IMR-90 (cell line): Measurements from ENCODE around the gene HNRNPA3. TPM values are rescaled to one million over a fixed set of nuclear protein-coding genes. Genes with fewer than 3 reads are reported as not detected.

Experiments used
- ATAC-seq: fragments of 200-7000 bp; cut with Tn5 transposase; 2 replicates; pipeline ENCODE4 v1.9.1; 2020; ENCODE audit warnings: low read depth, mild to moderate bottlenecking, moderate library complexity
- BruUV-seq: library from RNA; stranded (reverse); fragments of 400-500 nt; replicated peaks from 2 replicates; lab custom pipeline; 2021; lab: Mats Ljungman, UMichigan
- CTCF ChIA-PET: fragments of 300-600 bp; formaldehyde crosslinking; extraction: SDS; loops from one replicate; lab custom pipeline; 2021; ENCODE audit warnings: antibody characterized with exemption; lab: Yijun Ruan, JAX
- POLR2A ChIA-PET: fragments of 300-600 bp; sonication (Branson Sonifier 250); formaldehyde crosslinking; loops from one replicate; lab custom pipeline; 2022; ENCODE audit warnings: antibody characterized with exemption; ENCODE audit not compliant: unreplicated experiment; lab: Charles Lee
- DNase-seq: peaks from one replicate; pipeline ENCODE4 v3.0.0; 2013
- H2AFZ ChIP-seq: replicated peaks from 2 replicates; pipeline ENCODE3; 2013; ENCODE audit warnings: low read length, mild to moderate bottlenecking; ENCODE audit not compliant: poor library complexity
- H2AK5ac ChIP-seq: 2 replicates; pipeline ENCODE4 v1.6.1; 2013; ENCODE audit warnings: low read depth, low read length, inconsistent platforms
- H2AK9ac ChIP-seq: replicated peaks from 2 replicates; pipeline ENCODE3; 2013; ENCODE audit warnings: mild to moderate bottlenecking, low read depth, low read length, moderate library complexity; ENCODE audit not compliant: poor library complexity
- H2BK120ac ChIP-seq: 2 replicates; pipeline ENCODE4 v1.6.1; 2013; ENCODE audit warnings: low read depth, low read length, inconsistent platforms
- H2BK15ac ChIP-seq: 3 replicates; pipeline ENCODE4 v1.6.1; 2013; ENCODE audit warnings: low read depth, low read length, inconsistent platforms
- H2BK20ac ChIP-seq: 2 replicates; pipeline ENCODE4 v1.6.1; 2013; ENCODE audit warnings: low read depth, mild to moderate bottlenecking, inconsistent platforms, low read length, moderate library complexity
- H2BK5ac ChIP-seq: 2 replicates; pipeline ENCODE4 v1.6.1; 2013; ENCODE audit warnings: mild to moderate bottlenecking, low read depth, low read length, inconsistent platforms; ENCODE audit not compliant: poor library complexity, severe bottlenecking
- H3K14ac ChIP-seq: replicated peaks from 2 replicates; pipeline ENCODE4 v1.6.1; 2013; ENCODE audit warnings: low read depth, low read length, inconsistent platforms
- H3K18ac ChIP-seq: 2 replicates; pipeline ENCODE4 v1.6.1; 2013; ENCODE audit warnings: low read depth, low read length, control low read depth
- H3K23ac ChIP-seq: 2 replicates; pipeline ENCODE4 v1.6.1; 2013; ENCODE audit warnings: low read depth, low read length, inconsistent platforms
- H3K27ac ChIP-seq: 2 replicates; pipeline ENCODE4 v1.5.1; 2013; ENCODE audit warnings: mild to moderate bottlenecking, control low read depth, low read length; ENCODE audit not compliant: insufficient read depth
- H3K27me3 ChIP-seq: 2 replicates; pipeline ENCODE4 v1.6.1; 2013; ENCODE audit warnings: low read length; ENCODE audit not compliant: control insufficient read depth, insufficient read depth
- H3K36me3 ChIP-seq: 2 replicates; pipeline ENCODE4 v1.6.1; 2013; ENCODE audit warnings: low read length, mixed read lengths; ENCODE audit not compliant: control insufficient read depth, insufficient read depth
- H3K4ac ChIP-seq: 2 replicates; pipeline ENCODE4 v1.6.1; 2013; ENCODE audit warnings: low read depth, low read length, inconsistent platforms
- H3K4me1 ChIP-seq: 2 replicates; pipeline ENCODE4 v1.6.1; 2013; ENCODE audit warnings: low read length, mixed read lengths; ENCODE audit not compliant: control insufficient read depth, insufficient read depth
- H3K4me2 ChIP-seq: 2 replicates; pipeline ENCODE4 v1.6.1; 2013; ENCODE audit warnings: low read depth, mild to moderate bottlenecking, control low read depth, low read length, moderate library complexity
- H3K4me3 ChIP-seq: 2 replicates; pipeline ENCODE4 v1.5.1; 2013; ENCODE audit warnings: low read depth, mild to moderate bottlenecking, control low read depth, low read length, moderate library complexity; ENCODE audit not compliant: insufficient read depth
- H3K56ac ChIP-seq: 2 replicates; pipeline ENCODE4 v1.6.1; 2013; ENCODE audit warnings: low read length, inconsistent platforms; ENCODE audit not compliant: insufficient read depth; ENCODE audit errors: extremely low read depth
- H3K79me1 ChIP-seq, 2 experiments: 2 replicates each; pipeline ENCODE4 v1.6.1; 2013; ENCODE audit warnings: low read length in 2 of 2, inconsistent platforms in 1 of 2, low read depth in 1 of 2
- H3K9ac ChIP-seq: 2 replicates; pipeline ENCODE4 v1.6.1; 2013; ENCODE audit warnings: low read depth, low read length, control low read depth
- H3K9me1 ChIP-seq: 2 replicates; pipeline ENCODE4 v1.6.1; 2013; ENCODE audit warnings: low read length, inconsistent platforms; ENCODE audit not compliant: insufficient read depth
- H3K9me3 ChIP-seq: 2 replicates; pipeline ENCODE4 v1.6.1; 2013; ENCODE audit warnings: low read length; ENCODE audit not compliant: control insufficient read depth, insufficient read depth
- H4K20me1 ChIP-seq: 2 replicates; pipeline ENCODE4 v1.6.1; 2013; ENCODE audit warnings: low read length, inconsistent platforms; ENCODE audit not compliant: insufficient read depth
- H4K5ac ChIP-seq: 2 replicates; pipeline ENCODE4 v1.6.1; 2013; ENCODE audit warnings: mild to moderate bottlenecking, low read depth, low read length, control low read depth
- H4K8ac ChIP-seq, 2 experiments: 2 replicates each; pipeline ENCODE4 v1.6.1; 2013; ENCODE audit warnings: low read depth in 2 of 2, low read length in 2 of 2, control low read depth in 1 of 2, inconsistent platforms in 1 of 2
- H4K91ac ChIP-seq: 2 replicates; pipeline ENCODE4 v1.6.1; 2013; ENCODE audit warnings: low read depth, low read length, inconsistent platforms; ENCODE audit not compliant: insufficient read depth
- MAFK ChIP-seq: IDR thresholded peaks from 2 replicates; pipeline ENCODE4 v1.6.1; 2012; ENCODE audit warnings: low read depth, low read length, improper control_type of control experiment
- MAZ ChIP-seq: IDR thresholded peaks from 2 replicates; pipeline ENCODE4 v1.6.1; 2012; ENCODE audit warnings: low read depth, mild to moderate bottlenecking, low read length, improper control_type of control experiment, moderate library complexity, borderline replicate concordance
- RFX5 ChIP-seq: IDR thresholded peaks from 2 replicates; pipeline ENCODE4 v1.8.0; 2012; ENCODE audit warnings: low read depth, mild to moderate bottlenecking, low read length, moderate library complexity
- WGBS, 2 experiments: methylation state at CpG; one replicate each; pipeline versions ENCODE4 v1.1.5 to v1.1.7; 2013; ENCODE audit warnings: missing lambda C conversion rate in 2 of 2; ENCODE audit not compliant: insufficient read length in 1 of 2; ENCODE audit errors: extremely low coverage in 2 of 2; 5-methylcytosine and 5-hydroxymethylcytosine counted together
- dilution Hi-C: fragments of 300-500 bp; cut with HindIII; formaldehyde crosslinking; loops from one replicate; pipeline ENCODE4 v1.14.3; 2018; ENCODE audit warnings: low sequenced_read_pairs; ENCODE audit not compliant: unreplicated experiment
- in situ Hi-C: fragments of 300-500 bp; cut with MboI; formaldehyde crosslinking; loops from 3 replicates; pipeline ENCODE4 v1.14.3; 2019; ENCODE audit warnings: low sequenced_read_pairs, inconsistent platforms, mixed read lengths
- intact Hi-C: fragments of 100-400 bp; cut with micrococcal nuclease; formaldehyde crosslinking; loops from 2 replicates; pipeline ENCODE4 v1.10.0; 2022
- polyA plus RNA-seq, 3 experiments: library from polyadenylated mRNA; depleted of rRNA; stranded (reverse); fragments of >200 nt; gene quantifications; 2 replicates each; pipeline ENCODE4 v1.2.3, GENCODE V29; 2012; ENCODE audit warnings: low replicate concordance in 1 of 3
- total RNA-seq: library from RNA; depleted of rRNA; stranded (reverse); fragments of >200 nt; gene quantifications from 2 replicates; pipeline ENCODE4 v1.2.3, GENCODE V29; 2012

The HNRNPA3 gene
- total and polyA plus RNA-seq, 2 of the 4 experiments (the other 2 are of a cell fraction), result 18.6 to 111 TPM

- Histone ChIP-seq H3K9ac (no peak overlapping the region), H2AK5ac (no peak overlapping the region), H3K56ac (no peak overlapping the region), H3K79me1 (peaks cover 0 to 59% of the 10 kb centered on the region in 2 experiments; a peak in 2 of 4 replicates), H2BK120ac (no peak overlapping the region), H3K9me3 (no peaks in the 10 kb centered on the region; the same call in 1 of the 2 replicates), H2BK5ac (no peak overlapping the region), H2AFZ (no peak overlapping the region), H3K27ac (no peak overlapping the region), H3K18ac (no peak overlapping the region), H4K91ac (no peak overlapping the region), H3K36me3 (peaks cover 33% of the 10 kb centered on the region), H3K4me3 (no peak overlapping the region), H3K27me3 (no peaks in the 10 kb centered on the region), H3K4ac (no peak overlapping the region), H3K23ac (no peak overlapping the region), H3K9me1 (peaks cover 39% of the 10 kb centered on the region), H4K8ac (no peak overlapping the region), H2AK9ac (no peak overlapping the region), H3K14ac (no peak overlapping the region), H4K20me1 (peaks cover 99% of the 10 kb centered on the region), H4K5ac (no peak overlapping the region), H3K4me2 (no peak overlapping the region), H2BK20ac (no peak overlapping the region), H2BK15ac (no peak overlapping the region), H3K4me1 (peaks cover 24% of the 10 kb centered on the region)
- no TSS peak for BruUV-seq
- no peak for TF ChIP-seq RFX5
- no peak for TF ChIP-seq MAZ
- peak; percentile 32; the same call in 1 of the 2 replicates for TF ChIP-seq MAFK
- POLR2A ChIA-PET, result no interaction called here
- DNase-seq, result no peak
- CTCF ChIA-PET, result interaction anchor here (1.5 kb wide), 1 partner anchor 89 kb away, joined by 4 read pairs; no protein-coding TSS in a partner anchor
- in situ Hi-C loops (no loop called here), dilution Hi-C loops (no loop called here), intact Hi-C loops (no loop called here)
- ATAC-seq, result no peak
- no CpG with 5 or more reads among the region's 3 CpGs for WGBS, 2 experiments
Measured at GRCh38 chr2:177253704-177254103, 41.1 kb downstream of the HNRNPA3 start.
